PC-9 (cell line): ENCODE data around the gene RMI2. TPM values are rescaled to one million over a fixed set of nuclear protein-coding genes. Genes with fewer than 3 reads are reported as not detected.

Source experiments
- BruUV-seq: library from RNA; stranded (reverse); fragments of 400-500 nt; replicated peaks from 2 replicates; lab custom pipeline; 2021; lab: Mats Ljungman, UMichigan
- CTCF ChIA-PET: fragments of 300-600 bp; sonication (Branson Sonifier 250); formaldehyde crosslinking; loops from one replicate; lab custom pipeline; 2022; ENCODE audit warnings: antibody characterized with exemption; lab: Charles Lee
- POLR2A ChIA-PET: fragments of 300-600 bp; sonication (Branson Sonifier 250); formaldehyde crosslinking; loops from one replicate; lab custom pipeline; 2022; ENCODE audit warnings: antibody characterized with exemption; ENCODE audit not compliant: unreplicated experiment; lab: Charles Lee
- DNase-seq, 2 experiments: peaks; one replicate each; pipeline versions ENCODE4 v3.0.0 to v3.0.0-alpha.2; 2015 to 2022; ENCODE audit warnings: mixed read lengths in 1 of 2
- H2AFZ ChIP-seq: fragments of 200-600 bp; sonication (generic); 2 replicates; pipeline ENCODE4 v1.8.1; 2017; ENCODE audit warnings: antibody characterized with exemption
- H3F3A ChIP-seq: fragments of 200-600 bp; sonication (generic); 2 replicates; pipeline ENCODE4 v1.8.1; 2017; ENCODE audit warnings: antibody characterized with exemption, mild to moderate bottlenecking, low read depth; ENCODE audit not compliant: insufficient read depth
- H3K27ac ChIP-seq: fragments of 200-600 bp; sonication (generic); 2 replicates; pipeline ENCODE4 v1.6.1; 2016; ENCODE audit warnings: mixed run types
- H3K27me3 ChIP-seq: fragments of 200-600 bp; sonication (generic); 2 replicates; pipeline ENCODE4 v1.6.1; 2016; ENCODE audit warnings: low read depth, mixed run types; ENCODE audit not compliant: insufficient read depth
- H3K36me3 ChIP-seq: fragments of 200-600 bp; sonication (generic); 2 replicates; pipeline ENCODE4 v1.6.1; 2016; ENCODE audit warnings: low read depth, mixed run types
- H3K4me1 ChIP-seq: fragments of 200-600 bp; sonication (generic); replicated peaks from 2 replicates; pipeline ENCODE4 v1.6.1; 2016; ENCODE audit warnings: mixed run types; ENCODE audit not compliant: insufficient read depth
- H3K4me2 ChIP-seq: fragments of 200-600 bp; sonication (generic); 2 replicates; pipeline ENCODE4 v1.6.1; 2017; ENCODE audit warnings: mixed run types
- H3K4me3 ChIP-seq: fragments of 200-600 bp; sonication (generic); 2 replicates; pipeline ENCODE4 v1.6.1; 2016; ENCODE audit warnings: mixed run types
- H3K79me2 ChIP-seq: fragments of 200-600 bp; sonication (generic); 2 replicates; pipeline ENCODE4 v1.6.1; 2017; ENCODE audit warnings: low read depth, mixed run types
- H3K9me2 ChIP-seq: fragments of 200-600 bp; sonication (generic); 2 replicates; pipeline ENCODE4 v1.8.1; 2017; ENCODE audit warnings: mild to moderate bottlenecking; ENCODE audit not compliant: insufficient read depth
- H3K9me3 ChIP-seq: fragments of 200-600 bp; sonication (generic); 2 replicates; pipeline ENCODE4 v1.8.1; 2016; ENCODE audit warnings: low read depth; ENCODE audit not compliant: insufficient read depth
- H4K20me1 ChIP-seq: fragments of 200-600 bp; sonication (generic); 2 replicates; pipeline ENCODE4 v1.8.1; 2017; ENCODE audit not compliant: insufficient read depth
- EZH2 ChIP-seq: fragments of 200-600 bp; sonication (generic); IDR thresholded peaks from 2 replicates; pipeline ENCODE4 v1.8.0; 2017; ENCODE audit warnings: antibody characterized with exemption, low read depth
- intact Hi-C: fragments of 100-400 bp; cut with micrococcal nuclease; formaldehyde crosslinking; loops from one replicate; pipeline ENCODE4 v1.10.0; 2022; ENCODE audit not compliant: unreplicated experiment
- total RNA-seq: library from RNA; stranded (reverse); gene quantifications from 2 replicates; pipeline ENCODE4 v1.2.3, GENCODE V29; 2021
- TF ChIP-seq, protein P1 (sequence below): fragments of 200-600 bp; sonication (generic); conservative IDR thresholded peaks from 2 replicates; pipeline ENCODE4 v1.6.1; 2017; ENCODE audit warnings: mixed run types, antibody characterized with exemption, mild to moderate bottlenecking, moderate library complexity

RMI2 gene
- total RNA-seq, 1 experiment from 2014 or later = 38.0 TPM

DNA sequence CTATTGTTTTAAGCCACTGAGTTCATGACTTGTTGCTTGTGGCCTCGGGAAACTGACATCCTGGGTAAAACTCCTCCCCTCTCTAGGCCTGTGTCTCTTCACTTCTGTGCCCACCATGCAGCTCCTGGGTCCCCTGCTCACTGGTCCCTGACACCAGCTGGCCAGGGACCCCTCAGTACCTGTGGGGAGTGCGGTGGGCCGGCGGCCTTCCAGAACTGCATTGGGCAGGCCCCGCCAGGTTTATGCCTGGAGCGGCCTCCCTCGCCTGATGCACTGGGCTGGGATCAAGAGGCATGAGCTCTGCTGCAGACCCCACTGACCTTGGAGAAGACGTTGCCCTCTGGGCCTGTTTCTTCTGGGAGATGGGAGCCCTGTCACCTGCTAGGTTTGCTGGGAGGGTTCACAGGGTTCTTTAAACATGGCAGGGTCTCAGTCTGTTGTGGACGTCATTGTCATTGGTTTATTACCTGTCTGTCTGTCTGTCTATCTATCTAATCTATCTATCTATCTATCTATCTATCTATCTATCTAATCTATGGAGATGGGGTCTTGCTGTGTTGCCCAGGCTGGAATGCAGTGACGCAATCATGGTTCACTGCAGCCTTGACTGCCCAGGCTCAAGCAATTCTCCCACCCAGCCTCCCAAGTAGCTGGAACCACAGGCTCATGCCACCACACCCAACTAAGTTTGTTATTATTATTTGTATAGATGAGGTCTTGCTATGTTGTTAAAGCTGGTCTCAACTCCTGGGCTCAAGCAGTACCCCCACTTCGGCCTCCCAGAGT is 21.5 kb upstream of the RMI2 start:
- no peak overlapping the region for H3K4me2 ChIP-seq
- ChIA-PET POLR2A (no interaction called here), CTCF (no interaction called here)
- H3K4me1 ChIP-seq = peaks cover 11% of the 10 kb centered on the region
- H3K27me3 ChIP-seq = no peaks in the 10 kb centered on the region
- H3K9me3 ChIP-seq = no peaks in the 10 kb centered on the region
- no TSS peak for BruUV-seq
- no peaks in the 10 kb centered on the region for H3K9me2 ChIP-seq
- H3F3A ChIP-seq = peaks cover 15% of the 10 kb centered on the region; the same call in 1 of the 2 replicates
- no peak overlapping the region for H3K4me3 ChIP-seq
- no peaks in the 10 kb centered on the region for H3K79me2 ChIP-seq
- intact Hi-C loops = no loop called here
- H2AFZ ChIP-seq = no peak overlapping the region
- TF ChIP-seq EZH2 = no peak
- TF ChIP-seq, protein P1, sequence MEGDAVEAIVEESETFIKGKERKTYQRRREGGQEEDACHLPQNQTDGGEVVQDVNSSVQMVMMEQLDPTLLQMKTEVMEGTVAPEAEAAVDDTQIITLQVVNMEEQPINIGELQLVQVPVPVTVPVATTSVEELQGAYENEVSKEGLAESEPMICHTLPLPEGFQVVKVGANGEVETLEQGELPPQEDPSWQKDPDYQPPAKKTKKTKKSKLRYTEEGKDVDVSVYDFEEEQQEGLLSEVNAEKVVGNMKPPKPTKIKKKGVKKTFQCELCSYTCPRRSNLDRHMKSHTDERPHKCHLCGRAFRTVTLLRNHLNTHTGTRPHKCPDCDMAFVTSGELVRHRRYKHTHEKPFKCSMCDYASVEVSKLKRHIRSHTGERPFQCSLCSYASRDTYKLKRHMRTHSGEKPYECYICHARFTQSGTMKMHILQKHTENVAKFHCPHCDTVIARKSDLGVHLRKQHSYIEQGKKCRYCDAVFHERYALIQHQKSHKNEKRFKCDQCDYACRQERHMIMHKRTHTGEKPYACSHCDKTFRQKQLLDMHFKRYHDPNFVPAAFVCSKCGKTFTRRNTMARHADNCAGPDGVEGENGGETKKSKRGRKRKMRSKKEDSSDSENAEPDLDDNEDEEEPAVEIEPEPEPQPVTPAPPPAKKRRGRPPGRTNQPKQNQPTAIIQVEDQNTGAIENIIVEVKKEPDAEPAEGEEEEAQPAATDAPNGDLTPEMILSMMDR = no peak
- H3K27ac ChIP-seq = no peak overlapping the region
- DNase-seq = no peak
- no peaks in the 10 kb centered on the region for H4K20me1 ChIP-seq
- no peaks in the 10 kb centered on the region for H3K36me3 ChIP-seq

DNA sequence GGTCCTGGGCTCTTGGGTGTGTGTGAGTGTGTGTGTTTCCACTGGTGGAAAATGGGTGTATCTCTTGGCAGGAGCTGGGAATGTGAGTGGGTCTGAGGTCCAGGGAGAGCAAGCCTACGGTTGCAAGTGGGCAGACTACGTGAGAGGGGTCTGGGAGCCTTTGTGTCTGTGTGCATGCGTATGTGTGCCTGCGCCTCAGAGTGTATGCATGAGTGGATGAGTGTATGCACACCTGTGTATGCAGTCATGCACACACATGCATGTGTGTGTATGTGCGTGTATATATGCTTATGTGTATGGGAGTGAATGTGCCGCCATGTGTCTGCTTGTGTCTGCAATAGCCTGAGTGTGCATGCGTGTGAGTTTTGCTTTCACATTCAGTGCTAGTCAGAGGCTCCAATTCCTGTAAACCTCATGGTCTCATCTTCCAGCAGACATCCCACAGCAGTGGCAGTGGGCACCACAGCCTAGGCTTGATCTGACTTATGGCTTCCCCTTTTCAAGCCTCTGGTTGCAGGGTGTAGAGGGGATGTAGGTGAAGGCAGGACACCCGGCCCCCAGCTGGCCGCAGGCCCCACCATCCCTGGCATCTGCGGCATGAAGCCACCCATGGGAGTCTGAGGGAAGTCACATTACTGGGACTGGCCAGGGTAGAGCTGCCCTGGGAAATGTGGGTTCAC is 19.7 kb upstream of the RMI2 start:
- peaks cover 11% of the 10 kb centered on the region for H3K4me1 ChIP-seq
- no peak for DNase-seq
- POLR2A ChIA-PET = interaction anchor here (0.6 kb wide), 1 partner anchor 28 kb away, joined by 3 read pairs; no protein-coding TSS in a partner anchor
- no peak overlapping the region for H3K4me2 ChIP-seq
- H2AFZ ChIP-seq = no peak overlapping the region
- no peaks in the 10 kb centered on the region for H3K79me2 ChIP-seq
- H3K9me3 ChIP-seq = no peaks in the 10 kb centered on the region
- no peaks in the 10 kb centered on the region for H3K27me3 ChIP-seq
- no TSS peak for BruUV-seq
- intact Hi-C loops = loop anchor here (5.0 kb wide), 1 partner anchor 68 kb away; the partner anchor contains the start of gene SOCS1
- CTCF ChIA-PET = no interaction called here
- H3K27ac ChIP-seq = no peak overlapping the region
- no peak overlapping the region for H3K4me3 ChIP-seq
- no peaks in the 10 kb centered on the region for H4K20me1 ChIP-seq
- H3K9me2 ChIP-seq = no peaks in the 10 kb centered on the region
- H3K36me3 ChIP-seq = no peaks in the 10 kb centered on the region
- H3F3A ChIP-seq = peaks cover 17% of the 10 kb centered on the region; the same call in 1 of the 2 replicates
- TF ChIP-seq EZH2 = no peak
- TF ChIP-seq, protein P1 = no peak

DNA sequence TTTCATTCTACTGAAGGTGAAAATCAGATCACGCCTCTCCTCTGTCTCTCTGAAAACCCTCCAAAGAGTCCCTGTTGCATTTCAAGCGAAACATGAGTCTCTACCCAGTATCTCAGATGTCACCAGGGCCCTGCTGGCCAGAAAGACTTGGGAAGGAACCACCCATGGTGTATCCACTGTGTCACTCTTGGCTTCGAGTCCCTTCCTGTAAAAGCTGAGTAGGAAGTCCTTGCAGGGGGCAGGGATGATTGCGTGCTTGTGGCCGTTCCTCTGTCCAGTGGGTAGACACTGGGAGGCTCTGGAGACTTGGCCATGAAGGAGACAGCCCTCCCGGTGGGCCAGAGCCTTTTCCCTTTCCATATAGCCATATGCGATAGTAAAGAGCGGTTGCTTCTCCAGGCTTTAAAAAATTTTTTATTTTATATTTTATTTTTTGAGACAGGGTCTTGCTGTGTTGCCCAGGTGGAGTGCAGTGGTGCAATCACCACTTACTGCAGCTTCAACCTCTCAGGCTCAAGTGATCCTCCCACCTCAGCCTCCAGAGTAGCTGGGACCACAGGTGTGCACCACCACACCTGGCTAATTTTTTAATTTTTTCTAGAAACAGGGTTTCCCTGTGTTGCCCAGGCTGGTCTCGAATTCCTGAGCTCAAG is 19.0 kb upstream of the RMI2 start:
- BruUV-seq = no TSS peak
- Histone ChIP-seq H3K4me2 (no peak overlapping the region), H3K27me3 (no peaks in the 10 kb centered on the region), H3K36me3 (no peaks in the 10 kb centered on the region), H3K4me3 (no peak overlapping the region), H3K9me2 (no peaks in the 10 kb centered on the region), H2AFZ (no peak overlapping the region), H3K79me2 (no peaks in the 10 kb centered on the region), H4K20me1 (no peaks in the 10 kb centered on the region), H3K9me3 (no peaks in the 10 kb centered on the region), H3F3A (peaks cover 21% of the 10 kb centered on the region; the same call in 1 of the 2 replicates), H3K27ac (no peak overlapping the region), H3K4me1 (peaks cover 11% of the 10 kb centered on the region)
- no peak for DNase-seq
- ChIA-PET POLR2A (interaction anchor here (0.5 to 0.6 kb wide), 2 partner anchors 27 to 53 kb away, joined by 3 to 4 read pairs; no protein-coding TSS in a partner anchor), CTCF (no interaction called here)
- TF ChIP-seq, protein P1 = no peak
- no peak for TF ChIP-seq EZH2
- intact Hi-C loops = loop anchor here (5.0 kb wide), 1 partner anchor 69 kb away; the partner anchor contains the start of gene SOCS1
